ENCODE data around the gene HOXB3. TPM values are rescaled to one million over a fixed set of nuclear protein-coding genes. Genes with fewer than 3 reads are reported as not detected.
A peak's percentile ranks its signal among the peaks of the same experiment; 100 is the strongest.

HOXB3 gene
- total RNA-seq, 3 donors from 2014 or later: 13.8 to 36.7 (median 14.4) TPM

DNA sequence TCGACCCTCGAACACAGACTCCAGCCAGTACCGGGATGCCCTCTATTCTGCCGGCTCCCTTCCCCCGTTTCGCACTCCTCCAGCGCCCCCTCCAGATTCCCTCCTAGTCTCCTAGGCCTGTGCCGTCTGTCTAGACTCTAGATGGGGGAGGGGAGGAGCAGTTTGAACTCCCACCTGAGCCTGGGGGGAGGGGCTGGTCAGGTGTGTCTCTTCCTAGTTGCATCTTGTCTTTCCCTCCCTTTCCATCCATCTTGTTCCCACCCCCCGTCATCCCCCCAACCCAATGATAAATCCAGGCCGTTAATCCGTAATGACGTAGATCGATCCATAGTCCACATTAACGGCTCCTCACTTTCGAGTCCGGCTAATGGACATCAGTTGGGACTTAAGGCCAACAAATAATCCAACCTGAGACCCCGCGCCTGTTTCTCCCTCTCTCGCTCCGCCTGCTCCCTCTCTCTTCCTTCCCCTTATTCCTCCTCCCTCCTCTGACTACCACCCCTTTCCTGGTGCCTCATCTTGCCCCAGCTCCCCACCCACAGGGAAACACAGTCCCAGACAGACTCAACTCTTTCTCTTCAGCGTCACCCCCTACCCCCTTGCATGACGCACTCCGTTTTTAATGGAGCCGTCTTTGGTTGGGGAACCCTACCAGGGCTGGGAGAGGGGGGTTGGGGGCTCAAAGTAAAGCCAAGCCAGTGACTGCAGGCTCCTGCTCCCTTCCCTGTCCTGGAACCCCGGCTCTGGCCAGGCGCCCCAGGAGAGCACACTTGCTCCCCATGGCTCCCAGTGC, 6.9 kb upstream of the HOXB3 start:
- Histone ChIP-seq H3K36me3 (no peaks in the 10 kb centered on the region), H3K9me3 (no peaks in the 10 kb centered on the region), H3K4me1 (peaks cover 0 to 10% of the 10 kb centered on the region in 2 donors), H3K27ac (peak overlapping the region in 1 of 2 donors; percentile 85), H3K27me3 (peaks cover 0 to 95% of the 10 kb centered on the region in 2 donors), H3K4me3 (peak overlapping the region; percentile 49 to 70 (median 59))
- intact Hi-C loops (cut with DNase I; ENCODE audit: low total_unique reads): no loop called here
- DNase-seq (ENCODE audit: low spot score in 2 of 2): no peak
- TF ChIP-seq POLR2AphosphoS5 (IDR thresholded peaks at IDR 0.05) (no peak), CTCF (IDR thresholded peaks at IDR 0.05) (no peak), POLR2A (IDR thresholded peaks at IDR 0.05) (no peak)

- Histone ChIP-seq H3K27ac (peak overlapping the region in 1 of 2 donors; percentile 38), H3K4me3 (peak overlapping the region in 2 of 3 donors; percentile 59 to 70), H3K27me3 (peaks cover 0 to 94% of the 10 kb centered on the region in 2 donors), H3K36me3 (no peaks in the 10 kb centered on the region), H3K9me3 (no peaks in the 10 kb centered on the region), H3K4me1 (peaks cover 0 to 10% of the 10 kb centered on the region in 2 donors)
- intact Hi-C loops (cut with DNase I; ENCODE audit: low total_unique reads): no loop called here
- no peak for DNase-seq (ENCODE audit: low spot score in 2 of 2)
- TF ChIP-seq POLR2AphosphoS5 (IDR thresholded peaks at IDR 0.05) (no peak), CTCF (IDR thresholded peaks at IDR 0.05) (no peak), POLR2A (IDR thresholded peaks at IDR 0.05) (no peak)
Measured at GRCh38 chr17:48596000-48596734, 6.1 kb upstream of the HOXB3 start.

DNA sequence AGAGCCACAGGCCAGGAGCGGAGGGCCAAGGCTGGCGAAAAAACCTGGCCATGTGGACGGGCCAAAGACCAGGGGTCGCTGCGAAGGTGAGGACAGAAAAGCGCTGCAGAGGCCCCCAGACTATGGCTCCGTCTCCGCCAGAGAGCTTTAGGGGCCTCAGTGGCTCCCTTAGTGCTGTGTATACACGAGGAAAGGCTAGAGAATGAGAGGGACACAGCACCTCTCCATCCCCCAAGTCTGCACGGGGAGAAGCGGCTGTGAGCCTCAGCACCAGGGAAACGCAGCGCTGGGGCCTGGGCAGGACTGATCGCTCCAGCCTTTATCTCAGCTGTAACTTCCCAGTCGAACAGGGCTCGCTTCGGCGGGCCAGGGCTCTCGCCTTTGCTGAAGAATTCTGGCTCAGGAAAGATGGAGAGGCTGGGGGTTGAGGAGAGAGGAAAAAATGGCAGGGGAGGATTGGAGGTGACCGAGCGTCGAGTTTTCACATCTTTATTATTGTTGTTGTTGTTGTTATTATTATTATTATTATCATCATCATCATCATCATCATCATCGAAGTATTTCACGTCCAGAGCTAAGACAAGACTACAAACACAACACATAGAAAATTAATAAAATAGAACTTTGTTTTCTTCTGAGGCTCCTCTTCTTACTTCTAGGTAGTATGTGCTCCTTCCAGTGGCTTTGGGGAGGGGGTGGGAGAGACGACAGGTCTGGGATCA, 5.4 kb upstream of the HOXB3 start:
- H3K27me3 ChIP-seq: peaks cover 0 to 92% of the 10 kb centered on the region in 2 donors
- H3K4me1 ChIP-seq: peaks cover 0 to 10% of the 10 kb centered on the region in 2 donors
- no peaks in the 10 kb centered on the region for H3K36me3 ChIP-seq
- H3K27ac ChIP-seq: no peak overlapping the region
- intact Hi-C loops (cut with DNase I; ENCODE audit: low total_unique reads): no loop called here
- H3K9me3 ChIP-seq: no peaks in the 10 kb centered on the region
- no peak for DNase-seq (ENCODE audit: low spot score in 2 of 2)
- H3K4me3 ChIP-seq: no peak overlapping the region
- TF ChIP-seq POLR2A (IDR thresholded peaks at IDR 0.05) (no peak), CTCF (IDR thresholded peaks at IDR 0.05) (no peak), POLR2AphosphoS5 (IDR thresholded peaks at IDR 0.05) (no peak)

DNA sequence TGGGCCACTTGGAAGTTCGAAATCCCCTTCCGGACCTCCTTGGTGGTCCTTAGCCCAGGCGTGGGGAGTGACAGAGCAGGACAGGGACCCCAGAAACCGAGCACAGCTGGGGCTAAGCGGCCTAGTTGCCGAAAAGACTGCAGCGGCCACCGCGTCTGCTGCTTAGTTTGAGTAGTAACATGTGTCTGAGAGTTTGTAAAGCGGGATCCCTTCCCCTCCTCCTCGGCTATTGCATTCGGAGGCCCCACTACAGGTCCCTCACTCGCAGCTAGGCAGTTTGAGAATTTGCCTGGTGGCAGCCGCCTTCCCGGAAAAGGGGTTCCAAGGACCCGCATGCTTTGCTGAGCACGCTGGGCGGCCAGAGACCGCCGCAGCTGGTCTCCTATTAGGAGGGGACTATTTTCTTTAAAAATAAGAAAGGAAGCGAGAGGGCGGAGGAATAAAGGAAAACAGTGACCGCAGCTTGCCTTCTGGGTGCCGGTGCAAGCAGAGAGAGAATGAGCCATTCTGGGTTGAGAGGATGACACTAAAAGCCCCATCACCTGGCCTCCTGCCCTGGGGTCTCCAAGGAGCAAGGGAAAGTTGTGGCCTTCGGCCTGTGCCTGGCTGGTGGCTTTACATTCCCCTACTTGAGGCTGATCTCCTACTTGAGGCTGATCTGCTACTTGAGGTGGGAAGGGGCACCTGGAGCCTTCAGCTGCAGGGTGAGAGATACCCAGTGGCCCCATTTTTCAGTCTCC, 4.7 kb upstream of the HOXB3 start:
- TF ChIP-seq CTCF (IDR thresholded peaks at IDR 0.05): no peak
- Histone ChIP-seq H3K27ac (no peak overlapping the region), H3K4me1 (peaks cover 0 to 10% of the 10 kb centered on the region in 2 donors), H3K4me3 (no peak overlapping the region), H3K9me3 (no peaks in the 10 kb centered on the region), H3K36me3 (no peaks in the 10 kb centered on the region), H3K27me3 (peaks cover 0 to 88% of the 10 kb centered on the region in 2 donors)
- intact Hi-C loops (cut with DNase I; ENCODE audit: low total_unique reads): loop anchor here (5.0 kb wide), 1 partner anchor 102 kb away; no protein-coding TSS in a partner anchor
- DNase-seq (ENCODE audit: low spot score in 2 of 2): no peak
